DND-41 (cell line): ENCODE results near the gene ZDHHC12.

Experiments
- ATAC-seq: fragments of 200-7000 bp; cut with Tn5 transposase; 3 replicates; pipeline ENCODE4 v1.9.1; 2021; ENCODE audit warnings: low read depth; ENCODE audit not compliant: insufficient read depth
- DNase-seq: peaks from one replicate; pipeline ENCODE4 v3.0.0-alpha.2; 2020
- H2AFZ ChIP-seq: 2 replicates; pipeline ENCODE4 v1.6.0; 2012; ENCODE audit warnings: low read depth, low read length
- H3K27ac ChIP-seq: 2 replicates; pipeline ENCODE4 v1.5.1; 2012; ENCODE audit warnings: low read length, inconsistent platforms
- H3K27me3 ChIP-seq: fragments of 200-600 bp; sonication (generic); 2 replicates; pipeline ENCODE4 v1.6.0; 2012; ENCODE audit warnings: low read length, mild to moderate bottlenecking, inconsistent platforms; ENCODE audit not compliant: insufficient read depth, poor library complexity
- H3K36me3 ChIP-seq: 2 replicates; pipeline ENCODE4 v1.5.1; 2012; ENCODE audit warnings: low read length, inconsistent platforms; ENCODE audit not compliant: insufficient read depth
- H3K4me1 ChIP-seq: 2 replicates; pipeline ENCODE4 v1.5.1; 2012; ENCODE audit warnings: mild to moderate bottlenecking, low read length; ENCODE audit not compliant: insufficient read depth
- H3K4me2 ChIP-seq: 2 replicates; pipeline ENCODE4 v1.6.0; 2012; ENCODE audit warnings: mild to moderate bottlenecking, moderate library complexity, low read length, inconsistent platforms; ENCODE audit not compliant: insufficient read depth
- H3K4me3 ChIP-seq, 2 experiments: fragments of 200-600 bp in 1 of 2; shearing (Covaris generic) in 1 of 2; 2 replicates each; pipeline ENCODE4 v1.5.1; 2012 to 2016; ENCODE audit warnings: inconsistent platforms in 2 of 2, low read length in 2 of 2, mild to moderate bottlenecking in 2 of 2, low read depth in 1 of 2, moderate library complexity in 1 of 2
- H3K79me2 ChIP-seq: 2 replicates; pipeline ENCODE4 v1.6.0; 2012; ENCODE audit warnings: low read length, inconsistent platforms; ENCODE audit not compliant: insufficient read depth
- H3K9ac ChIP-seq: 2 replicates; pipeline ENCODE4 v1.6.0; 2012; ENCODE audit warnings: low read depth, mild to moderate bottlenecking, inconsistent platforms, low read length, moderate library complexity
- H3K9me3 ChIP-seq: 2 replicates; pipeline ENCODE4 v1.5.1; 2012; ENCODE audit warnings: low read length, moderate library complexity, mild to moderate bottlenecking, inconsistent platforms; ENCODE audit not compliant: insufficient read depth, severe bottlenecking
- H4K20me1 ChIP-seq: 2 replicates; pipeline ENCODE4 v1.6.0; 2012; ENCODE audit warnings: low read length; ENCODE audit not compliant: insufficient read depth
- CTCF ChIP-seq: IDR thresholded peaks from 2 replicates; pipeline ENCODE4 v1.5.1; 2012; ENCODE audit warnings: borderline replicate concordance, low read length, moderate library complexity, mild to moderate bottlenecking; ENCODE audit not compliant: poor library complexity, severe bottlenecking; ENCODE audit errors: extremely low read depth
- EZH2 ChIP-seq: IDR thresholded peaks from 3 replicates; pipeline ENCODE4 v1.6.1; 2012; ENCODE audit warnings: borderline replicate concordance, low read depth, mild to moderate bottlenecking, moderate library complexity, low read length, inconsistent platforms; ENCODE audit not compliant: severe bottlenecking

ZDHHC12 gene

GRCh38 chr9:128723866-128724743 lies at the start of gene ZDHHC12:
ZDHHC12 (minus strand) TSS chr9:128724127; CDS start chr9:128724093, 34 bp downstream.
- Histone ChIP-seq H4K20me1 (no peaks in the 10 kb centered on the region), H2AFZ (peak within 1 kb of the TSS; percentile 89), H3K4me2 (peak within 1 kb of the TSS; percentile 91), H3K9ac (peak within 1 kb of the TSS; percentile 81), H3K79me2 (peaks cover 19% of the 10 kb centered on the region), H3K4me1 (peaks cover 43% of the 10 kb centered on the region), H3K36me3 (peaks cover 13% of the 10 kb centered on the region), H3K4me3 (peak within 1 kb of the TSS; percentile 47 to 68; a peak in 3 of 4 replicates), H3K27ac (peak within 1 kb of the TSS; percentile 79), H3K9me3 (no peaks in the 10 kb centered on the region), H3K27me3 (no peaks in the 10 kb centered on the region)
- peak; percentile 99 for DNase-seq
- peak; percentile 96 for ATAC-seq
- TF ChIP-seq CTCF, result peak; percentile 2
- TF ChIP-seq EZH2, result no peak

- no peak overlapping the region for H2AFZ ChIP-seq
- no peak overlapping the region for H3K4me2 ChIP-seq
- DNase-seq (no peak), ATAC-seq (no peak)
- H3K79me2 ChIP-seq, result peaks cover 32% of the 10 kb centered on the region
- no peaks in the 10 kb centered on the region for H3K9me3 ChIP-seq
- no peaks in the 10 kb centered on the region for H4K20me1 ChIP-seq
- H3K4me3 ChIP-seq, result no peak overlapping the region
- H3K4me1 ChIP-seq, result peaks cover 25% of the 10 kb centered on the region
- no peak overlapping the region for H3K27ac ChIP-seq
- H3K36me3 ChIP-seq, result peaks cover 4% of the 10 kb centered on the region
- no peaks in the 10 kb centered on the region for H3K27me3 ChIP-seq
- H3K9ac ChIP-seq, result no peak overlapping the region
- TF ChIP-seq EZH2 (no peak), CTCF (no peak)
These were observed 49.1 kb upstream of the ZDHHC12 start for GRCh38 chr9:128773049-128773448.

- Histone ChIP-seq H4K20me1 (no peaks in the 10 kb centered on the region), H2AFZ (peak within 1 kb of the TSS; percentile 100), H3K36me3 (peaks cover 11% of the 10 kb centered on the region), H3K27me3 (no peaks in the 10 kb centered on the region), H3K4me3 (peak within 1 kb of the TSS; percentile 95 to 99), H3K9ac (peak within 1 kb of the TSS; percentile 82), H3K4me1 (peaks cover 25% of the 10 kb centered on the region), H3K27ac (peak within 1 kb of the TSS; percentile 91), H3K79me2 (peaks cover 36% of the 10 kb centered on the region), H3K9me3 (no peaks in the 10 kb centered on the region), H3K4me2 (peak within 1 kb of the TSS; percentile 97)
- DNase-seq, result peak; percentile 88
- ATAC-seq, result peak; percentile 93
- no peak for TF ChIP-seq EZH2
- TF ChIP-seq CTCF, result no peak
These were observed 48.0 kb upstream of the ZDHHC12 start, which contains the start of gene ZER1 for GRCh38 chr9:128771745-128772519. ZER1 (minus strand) TSS chr9:128771927; CDS start chr9:128755565, 16,362 bp downstream.
